ENCODE data around the gene TAGLN2.

The TAGLN2 gene

GRCh38 chr1:159924791-159925718 is at the start of gene TAGLN2:
Gene TAGLN2, minus strand, starts transcription at chr1:159925507. Its CDS starts 4,998 bp downstream, at chr1:159920509.
- no peak for DNase-seq

GRCh38 chr1:159974350-159974965 is 49.2 kb upstream of the TAGLN2 start:
- DNase-seq: no peak

- no peak for DNase-seq
These were observed 48.1 kb upstream of the TAGLN2 start for GRCh38 chr1:159973350-159973940.

- DNase-seq: no peak
These were observed 47.3 kb upstream of the TAGLN2 start for GRCh38 chr1:159972443-159973205.

- no peak for DNase-seq
These were observed 45.6 kb upstream of the TAGLN2 start for GRCh38 chr1:159970932-159971342.

- DNase-seq: no peak
These were observed 43.6 kb upstream of the TAGLN2 start for GRCh38 chr1:159968901-159969300.

- DNase-seq: no peak
These were observed 40.0 kb upstream of the TAGLN2 start for GRCh38 chr1:159965263-159965662.

GRCh38 chr1:159964144-159964543 is 38.8 kb upstream of the TAGLN2 start:
- no peak for DNase-seq

GRCh38 chr1:159962176-159962575 is 36.9 kb upstream of the TAGLN2 start:
- DNase-seq: no peak

GRCh38 chr1:159961636-159962035 is 36.3 kb upstream of the TAGLN2 start:
- no peak for DNase-seq

- DNase-seq: no peak
These were observed 35.5 kb upstream of the TAGLN2 start for GRCh38 chr1:159960721-159961381.

GRCh38 chr1:159959451-159959850 is 34.1 kb upstream of the TAGLN2 start:
- no peak for DNase-seq

GRCh38 chr1:159958719-159959380 is 33.5 kb upstream of the TAGLN2 start:
- DNase-seq: no peak

GRCh38 chr1:159957824-159958268 is 32.5 kb upstream of the TAGLN2 start:
- no peak for DNase-seq

- no peak for DNase-seq
These were observed 30.1 kb upstream of the TAGLN2 start for GRCh38 chr1:159955456-159955855.

GRCh38 chr1:159953536-159954515 is 28.5 kb upstream of the TAGLN2 start, which contains the start of gene SLAMF9:
Gene SLAMF9, minus strand, starts transcription at chr1:159954237. Its CDS starts 100 bp downstream, at chr1:159954137.
- DNase-seq: no peak

- no peak for DNase-seq
These were observed 27.6 kb upstream of the TAGLN2 start for GRCh38 chr1:159952932-159953331.

GRCh38 chr1:159951551-159951950 is 26.2 kb upstream of the TAGLN2 start:
- no peak for DNase-seq

- no peak for DNase-seq
These were observed 25.7 kb upstream of the TAGLN2 start for GRCh38 chr1:159951016-159951415.

- DNase-seq: no peak
These were observed 24.7 kb upstream of the TAGLN2 start for GRCh38 chr1:159949981-159950381.

Data from SHP77 (cell line).